Right forelimb (tissue), 1 donor: ENCODE measurements around the gene SNX11.
"Not testable (repeated sequence)": the region's sequence is repeated elsewhere in the genome, so short reads cannot be mapped to it uniquely, and the experiment has no call there.

Experiments
- DNase-seq: peaks from one replicate; pipeline ENCODE4 v3.0.0-alpha.2; 2018

SNX11 gene

GRCh38 chr17:48107137-48108055, at the start of gene SNX11:
Gene SNX11 (plus strand): TSS chr17:48107766. CDS start chr17:48112044, 4,278 bp downstream.
- peak; percentile 93 for DNase-seq

GRCh38 chr17:48058393-48059124, 49.0 kb upstream of the SNX11 start:
- no peak for DNase-seq

GRCh38 chr17:48059125-48059668, 48.4 kb upstream of the SNX11 start:
- no peak for DNase-seq

- no peak for DNase-seq
These were observed 47.3 kb upstream of the SNX11 start for GRCh38 chr17:48060249-48060648.

- no peak for DNase-seq
These were observed 45.3 kb upstream of the SNX11 start for GRCh38 chr17:48062273-48062672.

- DNase-seq = no peak
These were observed 42.9 kb upstream of the SNX11 start for GRCh38 chr17:48064638-48065037.

- no peak for DNase-seq
These were observed 41.4 kb upstream of the SNX11 start for GRCh38 chr17:48066192-48066591.

GRCh38 chr17:48066656-48067055, 40.9 kb upstream of the SNX11 start:
- DNase-seq = no peak

GRCh38 chr17:48067245-48067644, 40.3 kb upstream of the SNX11 start:
- no peak for DNase-seq

- not testable (repeated sequence) for DNase-seq
These were observed 39.8 kb upstream of the SNX11 start for GRCh38 chr17:48067808-48068207.

GRCh38 chr17:48068491-48068961, 39.0 kb upstream of the SNX11 start:
- no peak for DNase-seq

- DNase-seq = no peak
These were observed 37.4 kb upstream of the SNX11 start for GRCh38 chr17:48070195-48070594.

GRCh38 chr17:48071654-48072053, 35.9 kb upstream of the SNX11 start:
- DNase-seq = no peak

- not testable (repeated sequence) for DNase-seq
These were observed 34.8 kb upstream of the SNX11 start for GRCh38 chr17:48072811-48073210.

GRCh38 chr17:48073566-48074094, 33.9 kb upstream of the SNX11 start:
- DNase-seq = not testable (repeated sequence)

GRCh38 chr17:48074322-48075081, 33.1 kb upstream of the SNX11 start:
- peak; percentile 76 for DNase-seq

- DNase-seq = not testable (repeated sequence)
These were observed 30.4 kb upstream of the SNX11 start for GRCh38 chr17:48077152-48077551.

- DNase-seq = no peak
These were observed 25.7 kb upstream of the SNX11 start for GRCh38 chr17:48081858-48082257.

GRCh38 chr17:48084932-48085331, 22.6 kb upstream of the SNX11 start:
- DNase-seq = no peak

GRCh38 chr17:48093341-48094045, 14.1 kb upstream of the SNX11 start:
- DNase-seq = no peak

GRCh38 chr17:48095611-48096010, 12.0 kb upstream of the SNX11 start:
- no peak for DNase-seq

- DNase-seq = no peak
These were observed 7.4 kb upstream of the SNX11 start for GRCh38 chr17:48100160-48100559.
